OCI-M2 (cell line): Measurements from ENCODE around the gene FOXK1.
"Not testable (repeated sequence)": the region's sequence is repeated elsewhere in the genome, so short reads cannot be mapped to it uniquely, and the experiment has no call there.

Experiments used
- DNase-seq: peaks from one replicate; lab custom pipeline; 2025; ENCODE audit not compliant: unreplicated experiment; lab: John Stamatoyannopoulos, UW

FOXK1 gene

DNA sequence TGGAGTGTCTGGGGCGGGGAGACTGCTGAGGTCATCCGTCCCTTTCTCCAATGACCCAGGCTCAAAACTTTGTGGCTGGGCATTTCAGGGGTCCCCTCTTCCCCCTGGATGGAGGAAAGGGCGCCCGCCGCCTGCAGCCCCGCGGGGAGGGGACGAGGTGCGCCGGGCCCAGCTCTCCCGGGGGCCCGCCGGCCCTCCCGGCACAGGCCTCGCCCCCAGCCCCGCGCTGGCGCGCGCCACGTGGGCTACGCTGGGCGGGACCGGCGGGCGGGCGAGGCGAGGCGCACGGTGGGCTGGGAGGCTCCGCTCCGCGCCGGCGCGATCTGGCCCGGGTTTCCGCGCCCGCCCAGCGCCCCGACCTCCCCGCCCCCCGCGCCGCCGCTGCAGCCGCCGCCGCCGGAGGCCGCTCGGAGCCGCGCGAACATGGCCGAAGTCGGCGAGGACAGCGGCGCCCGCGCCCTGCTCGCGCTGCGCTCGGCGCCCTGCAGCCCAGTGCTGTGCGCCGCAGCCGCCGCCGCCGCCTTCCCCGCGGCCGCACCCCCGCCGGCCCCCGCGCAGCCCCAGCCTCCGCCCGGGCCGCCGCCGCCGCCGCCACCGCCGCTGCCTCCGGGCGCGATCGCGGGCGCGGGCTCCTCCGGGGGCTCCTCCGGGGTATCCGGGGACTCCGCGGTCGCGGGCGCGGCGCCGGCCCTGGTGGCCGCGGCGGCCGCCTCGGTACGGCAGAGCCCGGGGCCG is at the start of gene FOXK1:
FOXK1 (plus strand) TSS at position 410 of the 735 bp plus-strand sequence; CDS start at position 424, 14 bp downstream.
- no peak for DNase-seq

DNA sequence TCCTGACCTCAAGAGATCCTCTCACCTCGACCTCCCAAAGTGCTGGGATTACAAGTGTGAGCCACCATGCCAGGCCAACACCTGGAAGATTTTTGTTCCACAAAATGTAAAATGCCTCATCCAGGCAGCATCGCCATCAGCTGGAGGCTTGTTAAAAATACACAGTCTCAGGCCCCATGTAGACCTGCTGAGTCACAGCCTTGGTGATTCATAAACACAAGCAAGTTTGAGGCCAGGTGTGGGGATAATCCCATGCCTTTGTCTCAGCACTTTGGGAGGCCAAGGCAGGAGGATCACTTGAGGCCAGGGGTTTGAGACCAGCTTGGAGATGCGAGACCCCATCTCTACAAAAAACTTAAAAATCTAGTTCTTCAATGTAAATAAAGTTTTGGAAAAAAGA is 49.1 kb upstream of the FOXK1 start:
- no peak for DNase-seq

DNA sequence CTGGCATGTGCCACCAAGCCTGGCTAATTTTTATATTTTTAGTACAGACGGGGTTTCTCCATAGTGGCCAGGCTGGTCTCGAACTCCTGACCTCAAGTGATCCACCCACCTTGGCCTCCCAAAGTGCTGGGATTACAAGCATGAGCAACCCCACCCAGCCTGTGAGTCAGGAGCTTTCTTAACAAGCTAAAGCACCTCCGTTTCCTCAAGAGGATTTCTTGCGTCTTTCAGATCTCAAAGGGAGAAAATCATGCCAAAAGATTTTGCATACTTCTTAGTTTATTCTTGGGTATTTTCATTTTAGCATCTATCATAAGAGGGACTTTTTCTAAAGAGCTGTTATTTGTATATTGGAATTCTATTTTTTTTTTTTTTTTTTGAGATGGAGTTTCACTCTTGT is 47.9 kb upstream of the FOXK1 start:
- DNase-seq: no peak

DNA sequence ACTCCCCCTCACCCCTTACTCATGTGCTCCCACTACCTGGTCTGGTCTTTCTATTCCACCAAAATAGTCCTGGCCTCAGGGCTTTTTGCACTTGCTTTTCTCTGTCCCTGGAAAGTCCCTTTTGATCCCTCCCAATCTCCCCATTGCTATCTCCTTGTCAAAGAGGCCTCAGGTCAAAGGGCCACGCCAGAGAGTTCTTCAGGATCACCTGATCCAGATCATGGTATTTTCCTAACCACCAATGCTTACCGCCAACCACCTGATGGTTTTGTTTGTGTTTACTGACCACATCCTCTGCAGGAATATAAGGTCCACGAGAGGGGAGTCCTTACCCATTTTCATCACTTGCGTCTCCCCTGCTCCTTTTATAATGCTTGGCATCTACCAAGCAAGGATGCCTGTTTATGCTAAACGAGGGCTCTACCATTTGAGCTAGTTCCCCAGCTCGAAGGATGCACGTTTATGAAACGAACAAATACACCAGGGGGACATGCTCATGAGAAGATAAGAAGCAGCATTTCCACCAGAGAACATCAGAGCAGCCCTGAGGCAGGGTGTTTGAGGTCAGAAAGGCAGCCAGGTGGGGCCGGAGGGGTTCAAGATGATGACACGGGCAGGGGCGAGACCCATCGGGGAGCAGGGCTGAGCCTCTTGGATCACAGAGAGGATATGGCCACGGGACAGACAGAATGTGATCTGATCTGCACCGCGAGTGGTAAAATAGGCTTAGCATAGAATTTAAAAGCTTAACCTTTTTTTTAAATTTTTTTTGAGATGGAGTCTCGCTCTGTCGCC is 43.1 kb upstream of the FOXK1 start:
- no peak for DNase-seq

DNA sequence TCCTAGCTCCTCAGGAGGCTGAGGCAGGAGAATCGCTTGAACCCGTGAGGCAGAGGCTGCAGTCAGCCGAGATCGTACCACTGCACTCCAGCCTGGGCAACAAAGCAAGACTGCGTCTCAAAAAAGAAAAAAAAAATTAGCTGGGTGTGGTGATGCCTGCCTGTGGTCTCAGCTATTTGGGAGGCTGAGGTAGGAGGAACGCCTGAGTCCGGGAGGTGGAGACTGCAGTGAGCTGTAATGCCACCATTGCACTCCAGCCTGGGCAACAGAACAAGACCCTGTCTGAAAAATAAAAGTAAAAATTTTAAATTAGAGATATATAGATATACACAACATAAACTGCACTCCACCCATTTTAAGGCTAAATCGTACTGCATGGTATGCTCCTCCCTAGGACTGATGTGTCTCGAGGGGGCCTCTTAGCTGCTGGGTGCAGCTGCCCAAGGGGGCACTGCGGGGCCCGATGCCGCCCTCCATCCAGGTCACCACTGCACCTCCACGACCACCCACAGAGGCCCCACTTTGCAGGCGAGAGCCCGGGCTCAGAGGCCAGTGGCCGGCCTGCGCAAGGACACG is 40.9 kb upstream of the FOXK1 start:
- no peak for DNase-seq

DNA sequence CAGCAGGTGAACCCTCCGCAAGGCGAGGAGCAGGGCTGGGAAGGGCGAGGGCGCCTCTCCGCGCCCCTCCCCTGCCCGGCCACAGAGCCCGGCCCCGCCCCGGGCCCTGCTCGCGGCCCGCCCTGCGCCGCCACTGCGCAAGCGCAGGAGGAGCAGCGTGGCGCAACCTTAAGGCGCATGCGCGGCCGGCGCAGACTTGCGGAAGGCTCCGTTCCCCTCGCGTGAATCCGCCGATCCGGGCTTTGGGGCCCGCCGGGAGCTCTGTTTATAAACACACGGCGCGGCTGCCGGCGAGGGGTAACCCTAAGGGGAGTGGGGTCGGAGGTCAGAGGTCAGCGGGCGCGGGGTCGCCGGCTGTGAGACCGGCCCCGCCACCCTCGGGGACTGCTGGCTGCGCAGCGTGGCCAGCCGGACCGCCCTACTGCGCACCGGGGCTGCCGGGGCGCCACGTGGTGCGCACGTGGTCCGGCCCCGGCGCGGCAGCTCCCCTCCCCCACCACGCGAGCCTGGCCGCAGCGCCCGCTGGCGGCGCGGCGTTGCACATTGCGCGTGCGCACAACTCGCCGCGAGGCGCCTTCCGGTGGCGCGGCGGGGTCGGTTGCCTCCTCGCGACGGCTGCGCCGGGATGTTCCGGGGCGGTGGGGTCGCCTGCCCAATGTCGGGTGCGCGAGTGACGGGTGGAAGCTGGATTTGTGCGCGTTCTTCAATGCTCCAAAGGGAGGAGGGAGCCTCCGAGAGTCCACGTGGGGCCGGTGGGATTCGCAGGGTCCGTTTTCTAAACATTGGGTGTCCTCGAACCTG is 40.2 kb upstream of the FOXK1 start:
- DNase-seq: peak; percentile 43

DNA sequence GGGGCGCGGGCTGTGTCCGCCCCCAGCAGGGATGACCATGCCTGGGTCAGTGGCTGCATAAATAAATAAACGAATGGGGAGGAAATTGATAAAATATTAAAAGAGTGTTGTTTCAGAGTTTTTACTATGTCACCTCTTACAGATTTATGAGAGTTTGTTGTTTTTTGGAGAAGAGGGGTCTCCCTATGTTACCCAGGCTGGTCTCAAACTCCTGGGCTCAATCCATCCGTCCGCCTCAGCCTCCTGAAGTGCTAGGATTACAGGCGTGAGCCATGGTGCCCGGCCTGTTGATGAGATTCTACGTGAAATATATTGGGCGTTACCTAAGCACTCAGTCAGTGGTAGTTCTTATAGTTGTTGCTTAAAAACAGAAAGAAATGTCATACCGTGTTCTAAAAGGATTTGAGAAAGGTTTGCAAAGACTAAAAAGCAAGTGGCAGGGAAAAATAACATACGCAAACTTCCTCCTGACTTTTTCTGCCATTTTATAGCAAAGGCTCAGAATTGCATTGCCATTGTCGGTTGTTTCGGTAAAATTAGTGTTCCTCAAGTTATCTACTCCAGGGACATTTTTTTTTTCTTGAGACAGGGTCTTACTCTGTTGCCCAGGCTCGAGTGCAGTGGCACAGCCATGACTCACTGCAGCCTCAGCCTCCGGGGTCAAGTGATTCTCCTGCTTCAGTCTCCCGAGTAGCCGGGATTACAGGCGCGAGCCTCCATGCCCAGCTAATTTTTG is 39.5 kb upstream of the FOXK1 start:
- DNase-seq: no peak

DNA sequence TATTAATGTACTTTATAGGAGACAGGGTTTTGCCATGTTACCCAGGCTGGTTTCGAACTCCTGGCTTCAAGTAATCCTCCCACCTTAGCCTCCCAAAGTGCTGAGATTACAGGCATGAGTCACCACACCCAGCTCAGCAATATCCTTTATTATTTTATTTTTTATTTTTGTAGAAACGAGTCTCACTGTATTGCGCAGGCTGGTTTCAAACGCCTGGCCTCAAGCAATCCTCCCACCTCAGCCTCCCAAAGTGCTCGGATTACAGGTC is 39.0 kb upstream of the FOXK1 start:
- not testable (repeated sequence) for DNase-seq

DNA sequence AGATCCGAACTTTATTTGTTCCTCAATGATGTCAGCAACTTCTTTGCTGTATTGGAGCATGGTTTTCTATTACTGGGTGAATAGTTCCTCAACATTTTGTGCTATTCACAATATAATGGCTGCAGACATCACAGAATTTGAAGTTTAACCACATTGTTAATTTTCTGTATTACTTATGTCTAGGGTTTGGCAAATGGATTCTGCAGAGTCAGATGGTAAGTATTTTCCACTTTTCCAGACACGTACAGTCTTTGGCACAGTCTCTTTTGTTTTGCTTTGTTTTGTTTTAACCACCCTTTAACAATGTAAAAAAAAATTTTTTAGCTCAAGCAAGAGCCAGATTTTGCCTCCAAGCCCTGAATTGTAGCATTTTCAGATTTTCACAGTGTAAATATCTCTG is 36.8 kb upstream of the FOXK1 start:
- no peak for DNase-seq

DNA sequence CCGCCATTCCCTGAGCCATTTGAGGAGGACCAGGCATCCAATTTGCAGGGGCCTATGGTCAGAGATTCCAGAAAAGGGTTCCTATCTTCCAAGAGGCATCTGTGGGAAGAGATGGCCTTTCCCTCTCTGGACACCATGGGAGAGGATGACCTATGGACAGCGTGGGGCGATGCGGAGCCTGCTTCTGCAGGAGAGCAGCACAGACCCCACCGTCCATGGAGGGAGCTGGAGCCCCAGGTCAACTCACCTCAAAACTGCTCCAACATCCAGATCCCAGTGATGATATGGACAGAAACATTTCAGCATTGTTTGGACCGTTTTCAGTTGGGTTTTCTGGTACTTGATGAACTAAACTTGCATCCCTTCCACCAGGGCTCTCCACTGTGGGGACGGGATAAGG is 34.0 kb upstream of the FOXK1 start:
- DNase-seq: no peak

DNA sequence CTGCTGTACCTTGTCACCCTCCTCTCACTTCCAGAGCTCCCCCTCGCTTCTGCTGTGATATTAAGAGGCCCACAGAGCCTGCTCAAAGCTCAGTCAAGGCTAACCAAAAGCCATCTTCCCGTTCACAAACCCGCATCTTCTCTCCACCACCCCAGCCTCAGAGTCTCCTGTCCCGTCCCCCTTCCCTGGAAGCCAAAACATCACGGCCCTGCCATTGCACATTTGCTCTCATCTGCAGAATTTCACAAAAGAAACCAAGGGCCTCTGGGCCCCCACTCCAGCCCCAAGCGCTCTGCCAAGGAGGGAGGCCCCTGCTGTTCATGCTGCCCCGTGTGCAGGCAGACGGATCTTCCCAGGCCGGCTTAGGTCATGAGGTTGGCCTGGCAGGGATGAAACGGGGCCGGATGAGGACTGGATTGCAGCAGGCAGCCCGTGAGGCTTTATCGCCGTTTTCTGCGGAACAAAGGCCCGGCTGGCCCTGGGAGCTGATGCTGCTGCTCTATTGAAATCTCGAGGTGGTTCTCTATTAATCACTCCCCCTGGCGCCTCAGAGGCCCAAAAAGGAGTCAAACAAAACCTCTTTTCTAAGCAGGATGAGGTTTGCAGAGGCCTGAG is 31.6 kb upstream of the FOXK1 start:
- DNase-seq: no peak

DNA sequence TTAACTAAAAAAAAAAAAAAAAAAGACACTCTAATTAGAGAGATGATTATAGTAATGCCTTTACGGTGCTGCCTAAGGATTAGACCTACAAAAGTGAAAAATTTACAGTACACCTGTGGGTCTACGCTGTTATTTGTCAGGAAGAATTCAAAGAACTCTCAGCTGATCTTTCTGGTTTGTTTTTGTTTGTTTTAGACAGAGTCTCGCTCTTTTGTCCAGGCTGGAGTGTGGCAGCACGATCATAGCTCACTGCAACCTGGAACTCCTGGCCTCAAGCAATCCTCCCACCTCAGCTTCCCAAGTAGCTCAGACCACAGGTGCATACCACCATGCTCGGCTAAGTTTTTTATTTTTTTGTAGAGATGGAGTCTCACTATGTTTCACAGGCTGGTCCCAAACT is 28.3 kb upstream of the FOXK1 start:
- DNase-seq: no peak

DNA sequence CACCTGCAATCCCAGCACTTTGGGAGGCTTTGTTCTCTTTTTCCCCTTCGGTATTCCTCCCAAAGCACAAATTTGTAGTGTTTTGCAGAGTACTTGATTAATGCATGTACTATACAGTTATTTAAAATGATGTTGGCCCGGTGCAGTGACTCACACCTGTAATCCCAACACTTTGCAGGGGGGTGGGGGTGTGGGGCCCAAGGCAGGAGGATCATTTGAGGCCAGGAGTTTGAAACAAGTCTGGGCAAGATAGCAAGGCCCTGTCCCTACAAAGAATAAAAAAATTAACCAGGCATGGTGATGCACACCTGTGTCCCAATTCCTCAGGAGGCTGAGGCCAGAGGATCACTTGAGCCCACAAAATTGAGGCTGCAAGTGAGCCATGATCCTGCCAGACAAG is 26.8 kb upstream of the FOXK1 start:
- DNase-seq: no peak

DNA sequence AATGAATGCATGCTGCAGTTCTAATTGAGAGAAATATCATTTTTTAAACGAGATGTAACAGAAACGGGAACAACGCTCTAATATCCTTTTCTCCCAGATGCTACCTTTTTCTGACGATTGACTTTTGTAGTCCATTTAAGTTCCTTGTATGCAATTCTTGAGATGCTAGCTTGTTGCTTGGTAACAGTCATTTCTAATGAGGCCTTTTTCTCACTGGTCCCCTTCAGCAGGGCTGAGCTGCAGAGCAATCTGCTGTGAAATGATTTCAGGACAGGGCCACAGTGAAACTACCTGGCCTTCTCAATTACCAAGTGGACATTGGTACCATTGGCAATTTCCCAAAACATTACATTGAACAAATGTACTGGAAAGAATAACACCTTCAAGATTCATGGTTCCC is 26.2 kb upstream of the FOXK1 start:
- DNase-seq: no peak

DNA sequence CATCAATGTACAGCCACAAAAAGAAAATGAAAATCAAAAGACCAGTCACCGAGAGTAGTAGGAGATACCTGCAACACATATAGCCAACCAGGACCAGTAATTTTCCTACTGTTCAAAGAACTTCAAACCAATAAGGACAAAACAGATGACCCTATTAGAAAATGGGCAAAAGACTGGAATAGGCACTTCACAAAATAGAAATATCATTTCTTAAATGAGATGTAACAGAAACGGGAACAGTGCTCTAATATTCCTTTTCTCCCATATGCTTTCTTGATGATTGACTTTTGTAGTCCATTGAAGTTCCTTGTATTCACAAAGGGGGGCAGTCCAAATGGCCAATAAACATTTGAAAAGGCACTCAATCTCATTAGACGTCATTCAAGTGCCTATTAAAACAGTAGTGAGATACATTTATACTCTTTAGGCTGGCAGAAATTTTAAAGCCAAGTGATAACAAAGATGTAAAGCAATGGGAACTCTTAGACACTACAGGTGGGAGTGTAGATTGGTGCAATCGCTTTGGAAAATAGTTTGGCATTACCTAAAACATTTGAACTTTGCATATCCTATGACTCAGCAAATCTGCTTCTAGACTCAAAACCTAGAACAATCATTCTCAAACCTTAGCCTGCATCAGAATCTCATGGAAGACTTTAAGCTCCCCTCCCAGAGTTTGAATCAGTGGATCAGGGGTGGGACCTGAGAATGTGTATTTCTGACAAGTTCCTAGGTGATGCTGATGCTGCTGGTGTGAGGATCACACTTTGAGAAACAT is 24.3 kb upstream of the FOXK1 start:
- DNase-seq: no peak

DNA sequence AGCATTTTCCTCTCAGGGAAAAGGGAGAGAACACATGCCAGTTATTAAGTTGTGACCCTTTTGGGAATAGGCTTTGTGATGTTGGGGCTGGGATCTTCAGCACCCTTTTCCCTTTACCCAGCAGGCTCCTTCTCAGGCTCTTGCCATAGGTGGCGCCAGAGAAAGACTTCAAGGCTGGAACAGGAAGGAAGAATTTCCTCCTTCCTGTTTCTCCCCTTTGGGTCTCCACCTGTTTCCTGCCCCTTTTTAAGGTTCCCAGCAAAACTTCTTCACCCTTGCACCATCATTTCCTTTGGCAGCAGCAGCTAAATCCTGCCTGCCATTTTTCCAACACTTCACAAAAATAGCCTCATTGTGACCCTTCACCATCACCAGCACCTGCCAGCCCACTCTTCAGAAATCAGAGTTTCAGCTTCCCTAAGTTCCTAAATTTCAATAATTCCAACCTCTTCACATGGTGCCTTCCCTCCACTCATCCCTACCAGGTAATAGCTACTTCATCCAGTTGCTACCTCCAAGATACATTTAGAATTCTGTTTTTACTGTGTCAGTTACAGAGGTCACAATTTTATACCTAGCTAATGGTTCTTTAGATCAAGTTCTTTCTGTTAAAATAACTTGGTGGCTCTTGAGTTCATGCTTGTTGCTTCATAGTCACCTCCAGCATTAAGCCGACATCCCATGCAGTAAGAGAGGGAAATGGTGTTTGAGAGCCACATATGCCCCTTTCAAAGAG is 22.4 kb upstream of the FOXK1 start:
- DNase-seq: no peak

DNA sequence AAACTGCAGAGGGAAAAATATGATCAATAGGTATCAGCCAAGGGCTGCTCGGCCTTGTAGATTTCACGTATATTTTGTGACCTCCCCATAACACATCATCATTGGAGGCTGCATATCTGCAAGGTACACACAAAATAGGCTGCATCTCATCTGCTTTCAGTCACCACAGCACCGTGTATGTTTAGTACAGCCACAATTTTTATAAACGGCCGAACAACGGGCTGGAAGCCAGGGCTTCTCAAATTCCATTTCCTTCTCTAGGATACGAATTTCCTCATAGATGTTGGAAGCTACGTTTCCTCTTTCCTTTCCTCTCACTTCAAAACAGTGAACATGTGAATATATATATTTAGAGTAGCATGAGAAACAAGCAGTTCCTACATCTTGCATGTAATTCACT is 20.2 kb upstream of the FOXK1 start:
- no peak for DNase-seq

DNA sequence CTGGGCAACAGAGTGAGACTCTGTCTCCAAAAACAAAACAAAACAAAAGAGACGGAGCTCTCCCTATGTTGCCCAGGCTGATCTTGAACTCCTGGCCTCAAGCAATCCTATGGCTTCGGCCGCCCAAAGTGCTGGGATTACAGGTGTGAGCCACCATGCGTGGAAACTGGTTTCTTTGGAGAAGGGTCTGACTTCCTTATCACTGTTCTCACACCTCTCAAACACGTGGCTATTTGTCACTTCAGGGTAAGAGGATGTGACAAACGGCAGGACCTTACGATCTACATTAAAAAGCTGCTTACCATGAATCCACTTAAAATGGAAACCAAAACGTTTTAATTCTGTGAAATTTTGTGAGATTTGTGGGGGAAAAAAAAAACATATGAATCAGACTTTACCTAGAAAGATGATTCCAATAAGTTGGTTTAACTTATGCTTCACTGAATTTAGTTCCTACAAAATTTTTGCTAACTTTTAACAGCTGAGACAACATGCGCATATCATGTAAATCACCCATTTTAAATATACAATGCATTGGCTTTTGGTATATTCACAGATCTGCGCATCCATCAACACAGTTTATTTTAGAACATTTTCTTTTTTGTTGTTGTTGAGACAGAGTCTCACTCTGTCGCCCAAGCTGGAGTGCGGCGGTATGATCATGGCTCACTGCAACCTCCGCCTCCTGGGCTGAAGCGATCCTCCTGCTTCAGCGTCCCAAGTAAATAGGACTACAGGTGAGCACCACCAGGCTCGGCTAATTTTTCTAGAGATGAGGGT is 18.7 kb upstream of the FOXK1 start:
- DNase-seq: no peak
